ENCODE data around the gene TPM1.

- no peak for TF ChIP-seq CTCF (IDR thresholded peaks at IDR 0.05 in 4 of 5, conservative IDR thresholded peaks at IDR 0.05 in 1 of 5)
- TF ChIP-seq POLR2A (IDR thresholded peaks at IDR 0.05) = no peak
These were observed 38.2 kb downstream of the TPM1 start for GRCh38 chr15:63080634-63081250.

All from gastrocnemius medialis (tissue), 4 donors.